GM19035 (cell line): ENCODE results near the gene TOPBP1.
"Not testable (repeated sequence)": the region's sequence is repeated elsewhere in the genome, so short reads cannot be mapped to it uniquely, and the experiment has no call there.

Experiments
- ATAC-seq: cut with Tn5 transposase; IDR thresholded peaks from one replicate; pipeline ENCODE4 v1.9.1; 2021; ENCODE audit not compliant: unreplicated experiment

TOPBP1 gene

DNA sequence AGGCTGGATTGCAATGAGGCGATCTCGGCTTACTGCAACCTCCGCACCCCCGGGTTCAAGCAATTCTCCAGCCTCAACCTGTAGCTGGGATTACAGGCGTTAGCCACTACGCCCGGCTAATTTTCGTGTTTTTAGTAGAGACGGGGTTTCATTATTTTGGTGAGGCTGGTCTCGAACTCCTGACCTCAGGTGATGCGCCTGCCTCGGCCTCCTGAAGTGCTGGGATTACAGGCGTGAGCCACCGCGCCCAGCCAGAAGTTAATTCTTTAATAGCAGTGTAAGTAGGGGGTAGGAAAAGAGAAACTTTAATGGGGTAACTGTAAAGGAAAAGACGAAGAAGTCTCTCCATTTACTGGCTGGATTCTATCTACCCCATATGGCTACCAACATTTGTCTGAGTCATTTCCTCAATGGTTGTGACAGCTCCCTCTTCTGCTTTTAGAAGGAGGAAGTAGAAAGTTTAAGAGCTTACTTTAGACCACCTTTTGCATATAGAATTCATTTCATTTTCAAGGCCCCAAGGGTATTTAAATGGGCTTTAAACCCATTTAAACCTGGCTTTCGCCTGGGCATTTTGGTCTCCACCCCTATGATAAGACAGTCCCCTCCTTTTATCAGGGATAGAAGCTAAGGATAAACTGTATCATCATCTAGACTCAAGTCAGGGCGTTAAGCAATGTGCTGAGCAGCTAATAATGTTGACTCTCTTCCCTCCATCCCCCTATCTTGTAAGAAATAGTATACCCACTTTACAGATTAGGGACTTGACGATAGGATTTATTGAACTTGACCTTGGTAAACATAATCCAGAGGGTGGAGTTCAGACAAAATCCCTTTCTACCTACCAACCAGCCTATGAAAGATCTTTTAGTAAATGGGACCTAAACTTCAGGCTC, 89.3 kb downstream of the TOPBP1 start:
- ATAC-seq, result no peak

GRCh38 chr3:133570937-133571320, 90.8 kb downstream of the TOPBP1 start:
- no peak for ATAC-seq

DNA sequence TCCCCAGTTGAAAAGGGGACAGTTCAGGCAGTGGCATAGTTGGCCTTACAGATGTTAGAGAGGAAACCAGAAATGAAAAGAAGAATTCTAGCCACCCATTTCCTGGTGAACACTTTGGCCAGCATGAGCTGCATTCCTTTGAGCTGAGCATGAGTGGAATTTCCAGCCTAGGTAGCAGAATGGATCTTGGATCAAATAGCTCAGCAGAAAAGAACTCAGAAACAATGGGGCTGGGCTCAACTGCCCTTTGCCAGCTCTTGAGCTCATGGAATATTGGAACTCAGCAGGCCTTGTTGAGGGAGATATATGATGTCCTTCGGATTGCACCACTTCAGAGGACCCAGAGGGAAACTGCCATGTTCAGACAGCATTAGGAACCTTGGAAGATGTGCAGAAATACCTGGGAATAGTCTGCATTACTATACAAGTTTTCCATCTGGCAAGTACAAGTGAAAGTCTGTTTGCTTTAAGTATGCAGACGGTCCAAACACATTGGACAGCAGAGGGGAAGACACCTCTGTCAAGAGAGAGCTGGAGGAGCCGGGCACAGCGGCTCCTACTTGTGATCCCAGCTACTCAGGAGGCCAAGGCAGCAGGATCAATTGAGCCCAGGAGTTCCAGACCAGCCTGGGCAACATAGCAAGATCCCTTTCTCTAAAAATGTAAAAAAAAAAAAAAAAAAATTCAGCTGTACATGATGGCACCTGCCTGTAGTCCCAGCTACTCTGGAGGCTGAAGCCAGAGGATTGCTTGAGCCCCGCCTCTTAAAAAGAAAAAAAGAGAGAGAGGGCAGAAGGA, 91.4 kb downstream of the TOPBP1 start:
- no peak for ATAC-seq

DNA sequence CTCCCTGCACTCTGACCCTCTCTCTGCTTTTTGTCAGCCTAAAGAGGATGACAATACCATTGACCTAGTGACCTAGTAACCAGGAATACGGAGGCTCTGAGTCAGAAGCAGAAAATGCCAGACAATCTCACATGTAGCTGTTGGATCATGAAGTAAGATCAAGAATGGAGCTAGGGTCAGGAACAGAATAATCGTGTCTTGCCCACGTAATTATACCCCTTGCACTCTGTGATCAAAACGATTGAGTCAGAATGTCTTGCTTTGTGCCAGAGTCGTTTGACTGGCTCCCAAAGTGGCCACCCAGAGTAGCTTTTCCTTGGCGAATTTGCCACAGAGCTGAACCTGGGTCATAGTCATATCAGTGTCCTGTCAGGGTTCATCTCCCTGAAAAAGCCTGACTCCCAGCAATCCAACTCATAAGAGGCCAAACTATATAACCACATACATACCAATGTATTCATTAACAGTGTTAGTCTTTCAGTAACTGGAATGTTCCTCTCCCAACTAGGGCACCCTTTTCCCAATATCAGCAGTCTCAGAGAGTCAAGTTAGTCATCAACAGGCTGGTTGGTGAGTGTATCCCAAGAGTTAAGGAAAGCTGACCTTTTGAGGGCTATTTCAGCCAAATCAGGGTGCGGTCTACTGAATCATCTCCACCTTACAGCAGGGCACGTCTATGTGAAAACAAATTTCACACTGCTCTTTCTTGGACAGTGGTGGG, 93.3 kb downstream of the TOPBP1 start:
- ATAC-seq, result no peak

- no peak for ATAC-seq
These were observed 97.9 kb downstream of the TOPBP1 start for GRCh38 chr3:133563816-133564215.

GRCh38 chr3:133563186-133563591, 98.6 kb downstream of the TOPBP1 start:
- no peak for ATAC-seq

DNA sequence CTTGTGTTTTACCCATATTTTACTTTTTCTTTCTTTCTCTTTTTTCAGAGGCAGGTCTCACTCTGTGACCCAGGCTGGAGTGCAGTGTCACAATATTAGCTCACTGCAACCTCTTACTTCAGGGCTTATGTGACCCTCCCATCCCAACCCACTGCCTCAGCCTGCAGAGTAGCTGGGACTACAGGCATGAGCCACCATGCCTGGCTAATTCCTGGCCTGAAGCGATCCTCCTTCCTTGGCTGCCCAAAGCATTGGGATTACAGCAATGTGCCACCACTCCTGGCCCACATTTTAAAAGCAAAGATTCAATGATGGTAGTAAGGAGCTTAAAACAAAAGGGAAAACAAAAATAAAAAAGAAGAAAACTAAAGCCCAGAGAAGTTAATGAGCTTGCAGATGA, 99.4 kb downstream of the TOPBP1 start:
- no peak for ATAC-seq

DNA sequence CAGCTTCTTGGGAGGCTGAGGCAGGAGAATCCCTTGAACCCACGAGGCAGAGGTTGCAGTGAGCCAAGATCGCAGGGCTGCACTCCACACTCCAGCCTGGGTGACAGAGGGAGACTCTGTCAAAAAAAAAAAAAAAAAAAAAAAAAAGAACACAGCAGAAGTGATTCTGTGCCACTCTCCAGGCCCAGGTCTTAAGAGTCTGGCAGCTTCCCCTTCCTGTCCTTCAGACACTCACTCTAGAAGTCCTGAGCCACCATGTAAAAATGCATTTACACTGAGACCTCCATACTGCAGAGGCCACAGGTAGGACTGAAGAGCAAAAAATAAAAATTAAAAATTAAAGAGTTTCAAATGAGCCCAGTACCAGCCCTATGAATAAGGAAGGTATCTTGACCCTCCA, 100.1 kb downstream of the TOPBP1 start:
- ATAC-seq, result no peak

- not testable (repeated sequence) for ATAC-seq
These were observed 110.2 kb downstream of the TOPBP1 start for GRCh38 chr3:133551589-133551988.
